Activated CD8-positive, alpha-beta memory T cell treated with anti-CD3 and anti-CD28 coated beads for 1 hour (primary cell): ENCODE measurements around the gene SLC7A6.

Source experiments
- DNase-seq, 2 donors: peaks; one replicate each; pipeline ENCODE4 v3.0.0-alpha.2; 2020; ENCODE audit warnings: low read depth in 1 of 2; ENCODE audit errors: extremely low read depth in 1 of 2

The SLC7A6 gene

DNA sequence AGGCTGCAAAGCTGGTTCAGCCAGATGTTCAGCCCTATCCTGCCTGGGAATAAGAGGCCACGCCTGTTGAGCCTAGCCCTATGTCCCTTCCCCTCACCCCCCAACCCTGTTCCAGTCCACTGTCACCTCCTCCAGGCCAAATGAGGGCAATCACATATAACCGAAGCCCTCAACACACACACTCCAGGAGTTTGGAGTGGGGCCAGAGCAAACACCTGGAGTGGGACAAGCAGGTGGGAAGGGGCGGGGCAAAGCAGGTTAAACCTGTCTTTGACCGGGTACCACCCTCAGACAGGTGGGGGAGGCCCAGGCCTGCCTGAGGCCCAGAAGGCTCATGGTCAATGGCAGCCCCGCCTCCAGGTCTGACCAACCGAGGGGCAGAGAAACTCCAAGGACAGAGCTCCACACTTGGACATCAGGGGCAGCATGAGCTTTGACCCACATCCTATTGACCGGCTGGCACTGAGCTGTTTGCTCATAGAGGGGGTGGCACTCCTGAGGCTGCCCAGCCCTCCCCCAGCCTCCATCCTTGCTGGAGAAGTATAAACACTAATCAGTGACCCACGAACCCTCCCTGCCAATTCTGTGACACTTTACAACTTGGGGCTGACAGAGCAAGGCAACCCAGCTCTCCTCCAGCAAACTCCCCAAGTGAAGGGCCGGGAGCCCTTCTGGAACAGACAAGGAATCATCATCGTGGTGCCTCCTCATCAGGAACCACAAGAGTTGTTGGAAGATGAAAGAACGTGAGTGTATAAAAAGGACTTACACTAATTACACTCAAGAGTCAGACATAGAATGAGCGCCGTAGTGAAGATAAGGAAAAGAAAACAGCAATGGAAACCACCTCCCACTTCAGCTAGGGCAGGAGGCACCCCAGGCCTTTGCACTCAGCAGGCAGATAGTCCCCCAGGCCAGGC is 29.9 kb upstream of the SLC7A6 start:
- no peak for DNase-seq

DNA sequence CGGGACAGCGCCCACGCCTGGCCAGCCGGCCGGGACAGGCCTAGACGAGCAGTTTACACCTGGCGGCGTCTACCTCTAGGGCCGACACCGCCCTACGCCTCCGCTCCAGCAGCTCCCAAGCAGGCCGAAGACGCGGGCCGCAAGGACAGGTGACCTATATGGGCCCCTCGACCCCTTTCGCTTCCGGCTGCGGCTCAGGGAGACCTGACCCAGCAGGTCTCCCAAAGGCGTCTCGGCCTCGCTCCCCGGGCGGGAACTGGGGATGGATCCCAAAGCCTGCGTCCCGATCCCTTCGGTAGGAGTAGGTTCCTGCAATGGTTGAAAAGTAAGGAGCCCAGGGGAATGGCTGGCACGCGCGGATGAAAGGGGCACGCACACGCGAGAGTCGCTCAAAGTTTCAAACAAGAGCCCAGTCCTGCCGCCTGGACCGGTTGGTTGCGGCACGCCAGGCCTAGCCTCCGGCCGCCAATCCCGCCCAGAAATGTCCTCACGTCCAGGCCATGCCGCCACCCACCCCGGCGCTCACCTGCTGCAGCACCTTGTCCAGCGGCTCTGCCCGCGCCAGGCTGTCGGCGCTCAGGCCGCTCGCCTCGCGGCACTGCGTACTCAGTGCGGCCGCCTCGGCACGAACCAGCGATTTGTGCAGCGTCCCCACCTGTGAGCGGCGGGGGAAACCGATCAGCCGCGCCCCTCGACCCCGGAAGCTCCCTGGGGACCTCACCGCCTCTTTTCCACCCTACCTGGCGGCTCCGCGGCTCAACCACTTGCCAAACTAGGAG is 29.0 kb upstream of the SLC7A6 start:
- no peak for DNase-seq

- no peak for DNase-seq
These were observed 28.5 kb upstream of the SLC7A6 start, which contains the start of gene ESRP2 for GRCh38 chr16:68235887-68236136. TSS of gene ESRP2 (minus strand) at chr16:68236127. CDS start at chr16:68236045, 82 bp downstream.

- DNase-seq: no peak
These were observed 28.0 kb upstream of the SLC7A6 start for GRCh38 chr16:68236137-68236825.

DNA sequence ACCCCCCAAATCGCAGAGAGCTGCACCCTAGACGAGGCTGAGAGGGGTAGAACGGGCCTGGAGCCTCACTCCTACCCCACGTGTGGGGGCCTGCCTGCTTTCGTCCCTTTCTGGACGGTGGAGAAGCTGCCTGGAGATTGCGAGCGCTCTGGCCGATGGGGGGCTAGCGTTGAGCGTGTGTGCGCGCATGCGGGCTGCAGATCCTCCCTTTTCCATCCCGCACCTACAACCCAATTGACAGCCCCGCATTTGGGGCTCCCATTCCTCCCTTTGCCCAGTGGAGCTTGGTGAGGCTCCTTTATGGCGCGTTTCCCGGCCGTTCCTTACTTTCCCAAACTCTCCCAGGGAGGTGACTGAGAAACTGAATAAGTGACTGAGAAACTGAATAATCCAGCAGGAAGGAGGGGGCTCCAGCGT is 27.5 kb upstream of the SLC7A6 start:
- no peak for DNase-seq

DNA sequence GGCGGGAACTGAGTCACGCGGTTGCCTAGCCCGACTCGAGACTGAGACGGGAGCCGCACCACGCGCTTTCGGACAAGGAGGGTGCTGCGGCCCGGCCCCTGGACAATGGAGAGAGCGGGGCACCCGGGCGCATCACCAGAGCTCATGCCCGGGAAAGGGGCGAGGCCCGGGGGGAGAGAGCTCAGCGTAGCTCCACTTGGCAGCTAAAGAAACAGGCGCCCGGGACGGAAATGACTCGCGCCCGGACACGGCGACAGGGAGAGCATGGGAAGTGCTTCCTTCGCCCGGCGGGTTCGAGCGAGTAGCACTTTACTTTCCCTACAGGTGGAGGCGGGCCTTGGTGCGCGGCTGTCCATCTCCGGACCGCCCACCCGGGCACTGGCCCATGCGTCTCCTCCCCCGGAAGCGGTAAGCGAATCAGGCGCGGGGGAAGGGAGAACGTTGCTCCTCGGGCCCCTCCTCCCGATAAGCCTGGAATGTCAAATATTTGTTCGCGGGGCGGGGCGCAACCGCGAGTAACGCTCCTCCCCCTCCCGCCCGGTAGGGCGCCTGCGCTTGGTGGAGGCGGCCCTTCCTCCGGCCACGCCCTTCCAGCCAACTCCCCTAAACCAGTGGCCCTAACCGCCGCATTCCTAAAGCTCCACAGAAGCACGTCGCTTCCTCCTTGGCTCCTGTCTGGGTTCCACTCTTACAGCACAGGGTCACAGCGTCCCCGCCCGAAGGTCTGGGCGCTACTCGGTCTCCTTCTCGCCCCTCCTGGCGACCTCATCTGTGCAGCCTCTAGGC is 26.9 kb upstream of the SLC7A6 start:
- DNase-seq: peak; percentile 67 to 81

DNA sequence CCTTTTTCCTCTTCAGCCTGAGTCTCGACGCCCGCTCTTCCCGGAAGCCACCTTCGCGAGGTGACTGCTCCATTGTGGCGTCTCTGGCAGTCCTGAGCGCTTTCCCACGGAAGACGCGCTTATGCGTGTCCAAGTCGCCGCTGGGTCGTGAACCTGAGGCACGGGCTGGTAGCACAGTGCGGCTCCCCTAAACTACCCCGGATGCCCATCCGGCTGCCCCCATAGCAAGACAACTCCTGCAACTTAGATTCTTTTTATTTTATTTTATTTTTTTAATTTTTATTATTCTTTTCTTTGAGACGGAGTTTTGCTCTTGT is 26.3 kb upstream of the SLC7A6 start:
- no peak for DNase-seq

GRCh38 chr16:68242085-68242484 is 22.2 kb upstream of the SLC7A6 start:
- no peak for DNase-seq

- DNase-seq: no peak
These were observed 21.1 kb upstream of the SLC7A6 start for GRCh38 chr16:68242926-68243858.

DNA sequence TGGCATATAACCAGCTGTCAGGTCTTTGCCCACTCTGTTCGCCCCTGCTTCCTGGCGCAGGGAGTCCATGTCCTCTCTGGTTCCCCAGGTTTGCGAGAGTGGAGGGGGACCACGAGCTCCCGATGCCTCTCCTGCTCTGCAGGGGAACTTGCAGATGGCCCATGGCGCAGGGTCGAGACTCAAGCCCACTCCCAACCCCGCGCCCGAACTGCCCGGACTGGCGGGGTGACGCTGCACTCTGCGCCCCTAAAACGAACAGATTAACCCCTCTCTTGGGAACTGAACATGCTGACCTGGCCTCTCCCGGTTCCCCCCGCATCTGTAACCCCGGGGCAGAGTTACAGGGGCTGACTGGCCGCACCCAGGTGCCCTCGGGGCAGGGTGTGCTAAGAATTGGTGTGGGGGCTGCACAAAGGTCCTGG is 19.8 kb upstream of the SLC7A6 start:
- DNase-seq: no peak

DNA sequence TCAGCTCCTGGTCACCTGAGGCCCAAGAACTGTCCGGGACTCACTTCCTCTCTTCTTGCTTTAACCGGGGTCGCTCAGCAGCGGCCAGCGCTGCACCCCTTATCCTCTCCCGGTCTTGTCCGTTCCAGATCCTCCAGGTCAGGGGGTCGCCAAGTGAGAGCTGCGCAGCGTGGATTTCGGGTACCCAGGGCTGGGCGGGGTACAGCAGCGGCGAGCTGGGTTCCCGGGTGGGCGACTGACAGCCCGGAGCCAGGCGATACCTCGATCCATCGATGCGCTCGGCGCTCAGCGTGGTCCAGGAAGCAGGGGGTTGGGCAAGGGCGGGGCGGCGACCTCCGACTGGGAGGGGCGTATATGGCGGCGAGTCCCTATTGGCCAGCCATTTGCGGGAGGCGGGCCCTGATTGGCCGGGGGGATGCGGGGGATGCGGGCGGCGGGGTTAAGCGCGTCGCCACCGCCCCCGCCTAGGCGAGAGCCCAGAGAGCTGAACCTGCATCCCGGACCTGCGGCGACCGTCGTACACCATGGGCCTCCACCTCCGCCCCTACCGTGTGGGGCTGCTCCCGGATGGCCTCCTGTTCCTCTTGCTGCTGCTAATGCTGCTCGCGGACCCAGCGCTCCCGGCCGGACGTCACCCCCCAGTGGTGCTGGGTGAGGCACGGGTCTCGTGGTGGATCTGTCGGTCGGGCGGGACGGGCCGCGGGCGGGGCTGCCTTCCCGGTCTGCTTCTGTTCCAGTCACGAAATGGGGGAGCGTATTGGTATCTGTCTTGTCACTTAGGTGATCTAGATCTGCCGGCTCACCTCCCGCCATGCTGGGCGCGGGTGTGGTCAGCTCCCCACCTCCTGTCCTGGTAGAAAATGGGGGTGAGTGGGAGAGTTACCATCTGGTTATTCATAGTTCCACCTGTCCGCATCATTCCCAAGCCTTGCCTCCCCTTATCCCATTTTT is 19.1 kb upstream of the SLC7A6 start, which contains the start of gene PLA2G15:
PLA2G15 (plus strand) TSS at position 471 of the 951 bp plus-strand sequence; CDS start at position 525, 54 bp downstream.
- DNase-seq: peak; percentile 93 to 94

- DNase-seq: no peak
These were observed 18.2 kb upstream of the SLC7A6 start for GRCh38 chr16:68246121-68246520.

GRCh38 chr16:68246666-68247065 is 17.7 kb upstream of the SLC7A6 start:
- DNase-seq: no peak

DNA sequence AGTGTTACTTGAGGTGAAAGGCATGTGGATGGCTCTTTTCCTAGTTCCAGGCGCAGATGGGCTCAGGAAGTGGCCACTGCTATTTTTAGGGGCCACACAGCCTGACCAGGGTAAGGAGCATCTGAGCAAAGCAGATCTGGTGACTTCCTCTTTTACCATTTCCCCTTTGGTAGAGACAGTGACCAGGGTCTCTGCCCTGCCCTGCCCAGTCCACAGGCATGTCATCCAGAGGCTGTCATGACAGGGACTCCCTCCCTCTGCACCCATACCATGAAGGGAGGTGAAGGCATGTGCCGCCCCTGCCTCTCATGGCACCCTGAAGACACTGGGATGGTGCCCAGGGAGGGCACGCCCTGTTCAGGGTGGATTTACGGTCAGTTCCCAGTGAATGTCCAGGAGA is 16.9 kb upstream of the SLC7A6 start:
- DNase-seq: no peak

DNA sequence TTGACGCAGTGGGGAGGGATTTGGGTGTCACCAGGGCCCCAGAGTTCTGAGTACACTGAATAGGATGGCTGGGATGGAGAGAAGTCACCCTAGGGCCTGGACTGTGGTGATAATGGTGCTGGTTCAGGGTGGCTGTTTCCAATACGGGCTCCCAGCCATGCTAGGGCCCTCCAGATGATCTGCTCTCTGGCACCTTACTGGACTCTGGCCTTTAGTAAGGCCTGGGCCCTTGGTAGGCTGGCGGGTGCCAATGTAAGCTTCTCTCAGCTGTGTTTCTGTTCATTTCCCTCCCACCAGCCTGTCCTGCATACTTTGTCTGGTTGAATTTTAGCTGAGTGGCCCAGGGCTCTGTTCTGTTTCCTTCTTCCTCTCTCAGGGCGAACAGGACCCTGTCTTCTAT is 16.4 kb upstream of the SLC7A6 start:
- no peak for DNase-seq

DNA sequence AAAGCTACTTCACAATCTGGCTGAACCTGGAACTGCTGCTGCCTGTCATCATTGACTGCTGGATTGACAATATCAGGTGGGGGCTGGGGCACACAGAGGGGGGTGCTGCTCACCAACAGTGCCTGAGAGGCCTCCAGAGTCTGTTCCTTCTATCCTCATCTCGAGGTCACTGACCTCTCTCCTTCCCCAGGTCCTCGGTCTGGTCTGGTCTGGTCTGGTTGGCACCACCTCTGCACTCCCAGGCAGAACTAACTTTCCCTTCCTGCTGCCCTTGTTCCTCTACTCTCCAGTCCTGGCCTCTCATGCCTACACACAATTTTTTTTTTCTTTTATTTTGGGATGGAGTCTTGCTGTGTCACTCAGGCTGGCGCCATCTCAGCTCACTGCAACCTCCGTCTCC is 15.0 kb upstream of the SLC7A6 start:
- no peak for DNase-seq

DNA sequence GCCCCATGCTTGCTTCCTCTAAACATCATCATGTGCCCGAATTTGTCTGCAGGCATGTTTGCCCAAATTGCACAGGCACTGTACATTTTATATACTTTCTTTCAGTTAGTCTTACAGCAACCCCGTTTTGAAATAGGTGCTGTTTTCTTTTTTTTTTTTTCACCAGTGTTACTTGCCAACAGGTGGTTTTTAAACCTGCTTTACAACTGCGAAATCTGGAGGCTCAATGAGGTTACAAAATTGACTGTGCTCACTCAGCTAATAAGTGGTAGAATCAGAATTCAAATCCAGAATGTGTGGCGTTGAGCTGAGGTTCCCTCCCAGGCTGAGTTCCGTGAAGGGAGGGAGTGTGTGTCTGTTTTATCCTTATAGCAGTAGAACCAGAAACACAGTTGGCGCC is 13.4 kb upstream of the SLC7A6 start:
- no peak for DNase-seq

DNA sequence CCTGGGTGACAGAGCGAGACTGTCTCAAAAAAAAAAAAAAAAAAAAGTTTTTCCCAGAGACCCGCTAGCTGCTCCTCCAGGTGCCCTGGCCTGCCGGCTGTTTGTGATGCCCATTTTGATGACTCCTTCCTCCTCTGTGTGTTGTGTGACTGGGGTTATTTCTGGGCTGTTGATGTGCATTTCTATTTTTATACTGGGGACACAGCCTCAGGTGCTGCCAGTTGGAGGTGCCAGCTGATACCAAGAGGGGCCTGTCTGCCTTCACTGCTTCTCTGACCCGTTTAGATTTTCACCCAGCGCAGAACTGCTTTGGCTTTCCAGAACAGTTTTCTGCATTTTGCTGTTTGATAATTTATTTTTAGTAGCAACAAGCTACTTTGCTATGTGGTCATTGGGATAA is 12.5 kb upstream of the SLC7A6 start:
- DNase-seq: no peak

DNA sequence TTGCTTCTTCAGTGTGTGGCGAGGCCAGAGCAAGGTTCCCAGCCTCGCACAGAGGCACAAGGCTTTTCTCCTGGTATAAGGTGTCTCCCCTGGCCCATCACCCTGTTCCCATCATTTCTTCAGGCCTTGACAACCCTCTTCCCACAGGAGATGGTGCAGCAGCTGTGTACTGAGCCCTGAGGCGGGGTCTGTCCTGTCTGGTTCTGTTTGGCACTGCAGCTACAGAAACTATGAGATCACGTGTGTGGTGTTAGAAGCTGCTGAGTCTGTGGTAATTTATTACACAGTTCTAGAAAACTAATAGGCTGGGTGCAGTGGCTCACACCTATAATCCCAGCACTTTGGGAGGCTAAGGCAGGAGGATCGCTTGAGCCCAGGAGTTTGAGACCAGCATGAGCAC is 11.9 kb upstream of the SLC7A6 start:
- no peak for DNase-seq
